Neural progenitor cell (in vitro differentiated cells): ENCODE data around the gene HK1.

Experiments used
- CTCF ChIP-seq: fragments of 200-600 bp; sonication (generic); IDR thresholded peaks from 2 replicates; pipeline ENCODE4 v1.5.1; 2017; ENCODE audit warnings: antibody characterized with exemption, mild to moderate bottlenecking
- EZH2 ChIP-seq: fragments of 200-600 bp; sonication (generic); IDR thresholded peaks from 2 replicates; pipeline ENCODE4 v1.6.1; 2017; ENCODE audit warnings: antibody characterized with exemption, mild to moderate bottlenecking, moderate library complexity

- TF ChIP-seq CTCF: no peak
- TF ChIP-seq EZH2: no peak
These were observed 1.8 kb upstream of the HK1 start for GRCh38 chr10:69276503-69276902.
